OCI-LY1 (cell line): Measurements from ENCODE around the gene SYCN.

ENCODE experiments used
- H2AFZ ChIP-seq: fragments of 200-600 bp; sonication (generic), shearing (Covaris generic); 2 replicates; pipeline ENCODE4 v1.6.0; 2014; ENCODE audit warnings: antibody characterized with exemption, mild to moderate bottlenecking, low read length
- H3F3A ChIP-seq: fragments of 200-600 bp; sonication (generic), shearing (Covaris generic); 2 replicates; pipeline ENCODE4 v1.6.0; 2014; ENCODE audit warnings: mild to moderate bottlenecking, antibody characterized with exemption, low read length, moderate library complexity; ENCODE audit not compliant: insufficient read depth
- H3K27ac ChIP-seq: fragments of 200-600 bp; sonication (generic); 2 replicates; pipeline ENCODE4 v1.5.1; 2014; ENCODE audit warnings: low read length, mixed run types, mild to moderate bottlenecking, low read depth; ENCODE audit not compliant: poor library complexity, severe bottlenecking
- H3K27me3 ChIP-seq: fragments of 200-600 bp; sonication (generic); 2 replicates; pipeline ENCODE4 v1.6.0; 2014; ENCODE audit warnings: antibody characterized with exemption, mild to moderate bottlenecking, low read length, moderate library complexity; ENCODE audit not compliant: insufficient read depth
- H3K36me3 ChIP-seq: fragments of 200-600 bp; sonication (generic); 2 replicates; pipeline ENCODE4 v1.6.1; 2014; ENCODE audit warnings: mild to moderate bottlenecking, antibody characterized with exemption, low read length, moderate library complexity, mixed read lengths; ENCODE audit not compliant: insufficient read depth
- H3K4me1 ChIP-seq: fragments of 200-600 bp; sonication (generic); 2 replicates; pipeline ENCODE4 v1.5.1; 2014; ENCODE audit warnings: mild to moderate bottlenecking, low read length, moderate library complexity; ENCODE audit not compliant: insufficient read depth, severe bottlenecking
- H3K4me2 ChIP-seq: fragments of 200-600 bp; sonication (generic), shearing (Covaris generic); 2 replicates; pipeline ENCODE4 v1.6.1; 2014; ENCODE audit warnings: low read length
- H3K4me3 ChIP-seq: fragments of 200-600 bp; sonication (generic); 2 replicates; pipeline ENCODE4 v1.5.1; 2014; ENCODE audit warnings: low read length, low read depth, mild to moderate bottlenecking, mixed read lengths; ENCODE audit not compliant: poor library complexity, severe bottlenecking
- H3K79me2 ChIP-seq: fragments of 200-600 bp; shearing (Covaris generic); 2 replicates; pipeline ENCODE4 v1.6.1; 2016; ENCODE audit warnings: mixed run types, low read length, mixed read lengths; ENCODE audit not compliant: insufficient read depth
- H3K9ac ChIP-seq: fragments of 200-600 bp; sonication (generic), shearing (Covaris generic); 2 replicates; pipeline ENCODE4 v1.6.1; 2014; ENCODE audit warnings: mild to moderate bottlenecking, low read length, mixed read lengths
- H3K9me2 ChIP-seq: fragments of 200-600 bp; sonication (generic), shearing (Covaris generic); 2 replicates; pipeline ENCODE4 v1.6.1; 2014; ENCODE audit warnings: low read depth, mild to moderate bottlenecking, low read length, mixed read lengths
- H3K9me3 ChIP-seq: fragments of 200-600 bp; shearing (Covaris generic); 2 replicates; pipeline ENCODE4 v1.6.1; 2014; ENCODE audit warnings: low read length, mixed read lengths
- H4K20me1 ChIP-seq: fragments of 200-600 bp; sonication (generic), shearing (Covaris generic); 2 replicates; pipeline ENCODE4 v1.6.0; 2016; ENCODE audit warnings: mild to moderate bottlenecking, low read length; ENCODE audit not compliant: insufficient read depth
- CTCF ChIP-seq: fragments of 200-600 bp; sonication (generic), shearing (Covaris generic); IDR thresholded peaks from 2 replicates; pipeline ENCODE4 v1.5.1; 2017; ENCODE audit warnings: mild to moderate bottlenecking, antibody characterized with exemption, low read length, moderate library complexity, mixed read lengths
- EZH2 ChIP-seq: fragments of 200-600 bp; sonication (generic), shearing (Covaris generic); IDR thresholded peaks from 2 replicates; pipeline ENCODE4 v1.8.0; 2017; ENCODE audit warnings: borderline replicate concordance, mixed run types, mild to moderate bottlenecking, antibody characterized with exemption, low read length, moderate library complexity, mixed read lengths

Gene SYCN

GRCh38 chr19:39160523-39160861, 43.6 kb downstream of the SYCN start:
- H3K27ac ChIP-seq: no peak overlapping the region
- H3K4me3 ChIP-seq: no peak overlapping the region
- TF ChIP-seq EZH2 (no peak), CTCF (no peak)
- no peaks in the 10 kb centered on the region for H3K4me1 ChIP-seq
- H3K9me2 ChIP-seq: no peaks in the 10 kb centered on the region
- no peaks in the 10 kb centered on the region for H3K79me2 ChIP-seq
- no peaks in the 10 kb centered on the region for H3K27me3 ChIP-seq
- H2AFZ ChIP-seq: no peak overlapping the region
- no peaks in the 10 kb centered on the region for H3K36me3 ChIP-seq
- no peak overlapping the region for H3K9ac ChIP-seq
- no peaks in the 10 kb centered on the region for H3K9me3 ChIP-seq
- no peak overlapping the region for H3K4me2 ChIP-seq
- no peaks in the 10 kb centered on the region for H4K20me1 ChIP-seq
- H3F3A ChIP-seq: no peaks in the 10 kb centered on the region

- TF ChIP-seq EZH2: no peak
- TF ChIP-seq CTCF: no peak
- H3K36me3 ChIP-seq: no peaks in the 10 kb centered on the region
- no peaks in the 10 kb centered on the region for H3K9me3 ChIP-seq
- H4K20me1 ChIP-seq: no peaks in the 10 kb centered on the region
- no peak overlapping the region for H3K4me2 ChIP-seq
- H3K27ac ChIP-seq: no peak overlapping the region
- no peak overlapping the region for H3K9ac ChIP-seq
- H3K9me2 ChIP-seq: no peaks in the 10 kb centered on the region
- H3K27me3 ChIP-seq: no peaks in the 10 kb centered on the region
- no peaks in the 10 kb centered on the region for H3F3A ChIP-seq
- no peaks in the 10 kb centered on the region for H3K4me1 ChIP-seq
- H3K79me2 ChIP-seq: no peaks in the 10 kb centered on the region
- no peak overlapping the region for H3K4me3 ChIP-seq
- no peak overlapping the region for H2AFZ ChIP-seq
Observed at GRCh38 chr19:39158646-39159260, 45.3 kb downstream of the SYCN start.

- Histone ChIP-seq H3K9me3 (no peaks in the 10 kb centered on the region), H3K27me3 (no peaks in the 10 kb centered on the region), H3K4me2 (no peak overlapping the region), H3K9me2 (no peaks in the 10 kb centered on the region), H2AFZ (no peak overlapping the region), H3K4me3 (no peak overlapping the region), H3F3A (no peaks in the 10 kb centered on the region), H4K20me1 (no peaks in the 10 kb centered on the region), H3K4me1 (no peaks in the 10 kb centered on the region), H3K27ac (no peak overlapping the region), H3K9ac (no peak overlapping the region), H3K36me3 (no peaks in the 10 kb centered on the region), H3K79me2 (no peaks in the 10 kb centered on the region)
- TF ChIP-seq CTCF: no peak
- no peak for TF ChIP-seq EZH2
Observed at GRCh38 chr19:39157997-39158389, 46.1 kb downstream of the SYCN start.
